SU-DHL-6 (cell line): ENCODE measurements around the gene ATP6V0D1.

Experiments used
- H2AFZ ChIP-seq: fragments of 200-600 bp; sonication (generic); 2 replicates; pipeline ENCODE4 v1.6.1; 2014; ENCODE audit warnings: low read depth, mild to moderate bottlenecking, moderate library complexity, mixed read lengths, antibody characterized with exemption, low read length; ENCODE audit not compliant: severe bottlenecking
- H3F3A ChIP-seq: fragments of 200-600 bp; shearing (Covaris generic); 2 replicates; pipeline ENCODE4 v1.6.0; 2016; ENCODE audit warnings: antibody characterized with exemption, mild to moderate bottlenecking; ENCODE audit not compliant: insufficient read depth
- H3K27ac ChIP-seq: fragments of 200-600 bp; sonication (generic); 2 replicates; pipeline ENCODE4 v1.5.1; 2016; ENCODE audit warnings: low read depth, mild to moderate bottlenecking, low read length, moderate library complexity, mixed read lengths
- H3K27me3 ChIP-seq: fragments of 200-600 bp; sonication (generic), shearing (Covaris generic); 2 replicates; pipeline ENCODE4 v1.6.0; 2014; ENCODE audit warnings: mild to moderate bottlenecking, low read length
- H3K36me3 ChIP-seq: fragments of 200-600 bp; sonication (generic); 2 replicates; pipeline ENCODE4 v1.6.1; 2014; ENCODE audit warnings: mild to moderate bottlenecking, low read length, mixed read lengths
- H3K4me2 ChIP-seq: fragments of 300-600, 200-600 bp; shearing (Covaris generic), sonication (generic); 2 replicates; pipeline ENCODE4 v1.6.0; 2014; ENCODE audit warnings: low read length, low read depth, mild to moderate bottlenecking; ENCODE audit not compliant: poor library complexity, severe bottlenecking
- H3K4me3 ChIP-seq: fragments of 200-600 bp; sonication (generic); 2 replicates; pipeline ENCODE4 v1.5.1; 2014; ENCODE audit warnings: antibody characterized with exemption, low read length, mild to moderate bottlenecking, mixed read lengths; ENCODE audit not compliant: insufficient read depth, poor library complexity, severe bottlenecking
- H3K79me2 ChIP-seq: fragments of 200-600 bp; sonication (generic); 2 replicates; pipeline ENCODE4 v1.6.1; 2014; ENCODE audit warnings: mild to moderate bottlenecking, low read length, moderate library complexity; ENCODE audit not compliant: insufficient read depth
- H3K9ac ChIP-seq: fragments of 200-600 bp; sonication (generic); 2 replicates; pipeline ENCODE4 v1.7.0; 2014; ENCODE audit warnings: mild to moderate bottlenecking, low read length
- H3K9me2 ChIP-seq: fragments of 200-600 bp; sonication (generic); replicated peaks from 2 replicates; pipeline ENCODE4 v1.6.1; 2014; ENCODE audit warnings: low read length; ENCODE audit not compliant: insufficient read depth
- H3K9me3 ChIP-seq: fragments of 200-600 bp; sonication (generic); 2 replicates; pipeline ENCODE4 v1.6.1; 2014; ENCODE audit warnings: low read length, mixed read lengths; ENCODE audit not compliant: insufficient read depth
- H4K20me1 ChIP-seq: fragments of 200-600 bp; sonication (generic); 2 replicates; pipeline ENCODE4 v1.6.1; 2014; ENCODE audit warnings: low read depth, mild to moderate bottlenecking, antibody characterized with exemption, low read length, moderate library complexity, mixed read lengths
- EZH2phosphoT487 ChIP-seq: fragments of 200-600 bp; sonication (generic), shearing (Covaris generic); conservative IDR thresholded peaks from 2 replicates; pipeline ENCODE4 v1.6.1; 2018; ENCODE audit warnings: mild to moderate bottlenecking, antibody characterized with exemption, low read length, moderate library complexity, mixed read lengths
- TF ChIP-seq, protein P1 (sequence below): fragments of 200-600 bp; sonication (generic); IDR thresholded peaks from one replicate; pipeline ENCODE4 v1.5.1; 2017; ENCODE audit warnings: antibody characterized with exemption, mild to moderate bottlenecking, low read length, moderate library complexity; ENCODE audit not compliant: insufficient read depth, poor library complexity, severe bottlenecking

ATP6V0D1 gene

DNA sequence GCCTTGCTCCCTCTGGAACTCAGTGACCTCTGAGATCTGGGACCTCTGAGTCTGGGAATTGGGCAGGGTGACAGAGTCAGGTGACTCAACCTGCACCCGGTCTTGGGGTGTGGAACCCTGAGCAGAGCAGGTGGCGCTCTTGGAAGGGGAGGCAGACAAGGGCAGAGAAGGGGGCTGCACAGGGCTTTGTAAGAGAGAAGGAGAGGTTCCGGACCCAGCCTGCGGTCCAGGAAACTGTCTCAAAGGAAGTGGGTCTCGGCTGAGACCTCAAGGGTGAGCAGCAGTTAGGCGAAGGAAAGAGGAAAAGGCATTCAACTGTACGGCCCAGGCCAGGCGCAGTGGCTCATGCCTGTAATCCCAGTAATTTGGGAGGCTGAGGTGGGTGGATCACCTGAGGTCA is 37.7 kb upstream of the ATP6V0D1 start:
- Histone ChIP-seq H2AFZ (no peak overlapping the region), H3F3A (no peaks in the 10 kb centered on the region), H3K9ac (no peak overlapping the region), H3K4me3 (no peak overlapping the region), H3K9me3 (no peaks in the 10 kb centered on the region), H3K9me2 (no peaks in the 10 kb centered on the region), H3K79me2 (no peaks in the 10 kb centered on the region), H3K36me3 (no peaks in the 10 kb centered on the region), H3K27ac (no peak overlapping the region), H4K20me1 (no peaks in the 10 kb centered on the region), H3K27me3 (no peaks in the 10 kb centered on the region), H3K4me2 (no peak overlapping the region)
- TF ChIP-seq EZH2phosphoT487, result no peak
- TF ChIP-seq, protein P1, sequence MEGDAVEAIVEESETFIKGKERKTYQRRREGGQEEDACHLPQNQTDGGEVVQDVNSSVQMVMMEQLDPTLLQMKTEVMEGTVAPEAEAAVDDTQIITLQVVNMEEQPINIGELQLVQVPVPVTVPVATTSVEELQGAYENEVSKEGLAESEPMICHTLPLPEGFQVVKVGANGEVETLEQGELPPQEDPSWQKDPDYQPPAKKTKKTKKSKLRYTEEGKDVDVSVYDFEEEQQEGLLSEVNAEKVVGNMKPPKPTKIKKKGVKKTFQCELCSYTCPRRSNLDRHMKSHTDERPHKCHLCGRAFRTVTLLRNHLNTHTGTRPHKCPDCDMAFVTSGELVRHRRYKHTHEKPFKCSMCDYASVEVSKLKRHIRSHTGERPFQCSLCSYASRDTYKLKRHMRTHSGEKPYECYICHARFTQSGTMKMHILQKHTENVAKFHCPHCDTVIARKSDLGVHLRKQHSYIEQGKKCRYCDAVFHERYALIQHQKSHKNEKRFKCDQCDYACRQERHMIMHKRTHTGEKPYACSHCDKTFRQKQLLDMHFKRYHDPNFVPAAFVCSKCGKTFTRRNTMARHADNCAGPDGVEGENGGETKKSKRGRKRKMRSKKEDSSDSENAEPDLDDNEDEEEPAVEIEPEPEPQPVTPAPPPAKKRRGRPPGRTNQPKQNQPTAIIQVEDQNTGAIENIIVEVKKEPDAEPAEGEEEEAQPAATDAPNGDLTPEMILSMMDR, result no peak

DNA sequence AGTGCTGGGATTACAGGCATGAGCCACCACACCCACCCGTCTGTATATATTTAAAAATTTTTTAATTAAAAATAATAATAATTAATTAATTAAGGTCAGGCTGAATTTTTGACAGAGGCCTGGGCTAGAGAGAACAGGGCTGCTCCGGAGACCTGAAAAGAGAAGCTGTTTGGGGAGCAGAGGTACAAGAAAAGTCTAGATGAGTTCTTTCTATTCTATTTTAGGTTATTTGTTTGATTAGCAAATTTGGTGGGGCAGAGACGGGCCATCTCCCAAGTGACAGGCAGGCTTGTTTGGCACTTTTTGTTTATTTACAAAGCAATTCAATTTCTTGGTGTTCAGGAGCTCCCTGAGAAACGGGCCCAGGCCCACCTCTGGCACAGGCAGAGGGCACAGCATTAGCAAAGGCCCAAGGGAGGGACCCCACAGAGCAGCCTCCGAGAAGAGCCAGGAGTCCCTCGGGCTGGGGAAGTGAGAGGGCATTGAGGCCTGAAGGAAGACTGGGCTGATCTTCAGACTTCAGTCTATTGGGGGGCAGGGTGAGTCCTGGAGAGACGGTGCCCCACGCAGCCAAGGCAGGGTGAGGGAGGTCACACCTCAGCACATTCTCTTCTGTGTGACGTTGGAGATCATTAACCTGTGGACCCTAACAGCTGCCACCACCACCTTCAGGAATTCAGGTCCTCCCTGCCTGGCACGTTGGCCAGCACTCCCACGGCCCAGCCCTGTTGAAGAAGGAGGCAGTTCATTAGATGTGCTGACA is 36.9 kb upstream of the ATP6V0D1 start:
- H3K27me3 ChIP-seq, result no peaks in the 10 kb centered on the region
- no peaks in the 10 kb centered on the region for H3F3A ChIP-seq
- no peaks in the 10 kb centered on the region for H3K79me2 ChIP-seq
- H2AFZ ChIP-seq, result no peak overlapping the region
- H3K9ac ChIP-seq, result no peak overlapping the region; the same call in 1 of the 2 replicates
- no peak overlapping the region for H3K4me3 ChIP-seq
- H3K9me2 ChIP-seq, result no peaks in the 10 kb centered on the region
- peak overlapping the region; percentile 21 for H3K4me2 ChIP-seq
- H3K27ac ChIP-seq, result no peak overlapping the region
- H3K36me3 ChIP-seq, result no peaks in the 10 kb centered on the region
- no peaks in the 10 kb centered on the region for H3K9me3 ChIP-seq
- no peak for TF ChIP-seq EZH2phosphoT487
- TF ChIP-seq, protein P1, result no peak
- H4K20me1 ChIP-seq, result no peaks in the 10 kb centered on the region

DNA sequence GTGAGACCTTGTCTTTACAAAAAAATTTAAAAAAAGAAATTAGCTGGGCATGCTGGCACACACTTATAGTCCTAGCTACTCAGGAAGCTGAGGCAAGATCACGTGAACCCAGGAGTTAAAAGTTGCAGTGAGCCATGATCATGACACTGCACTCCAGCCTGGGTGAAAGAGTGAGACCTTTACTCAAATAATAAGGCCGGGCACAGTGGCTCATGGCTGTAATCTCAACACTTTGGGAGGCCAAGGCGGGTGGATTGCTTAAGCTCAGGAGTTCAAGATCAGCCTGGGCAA is 36.1 kb upstream of the ATP6V0D1 start:
- no peaks in the 10 kb centered on the region for H3K36me3 ChIP-seq
- no peak for TF ChIP-seq EZH2phosphoT487
- TF ChIP-seq, protein P1, result no peak
- H3K4me2 ChIP-seq, result no peak overlapping the region
- H4K20me1 ChIP-seq, result no peaks in the 10 kb centered on the region
- H3K4me3 ChIP-seq, result no peak overlapping the region
- no peak overlapping the region for H3K9ac ChIP-seq
- no peaks in the 10 kb centered on the region for H3F3A ChIP-seq
- no peak overlapping the region for H2AFZ ChIP-seq
- no peaks in the 10 kb centered on the region for H3K79me2 ChIP-seq
- H3K9me2 ChIP-seq, result no peaks in the 10 kb centered on the region
- H3K9me3 ChIP-seq, result no peaks in the 10 kb centered on the region
- H3K27me3 ChIP-seq, result no peaks in the 10 kb centered on the region
- no peak overlapping the region for H3K27ac ChIP-seq
